ENCODE measurements around the gene DLGAP1. TPM values are rescaled to one million over a fixed set of nuclear protein-coding genes. Genes with fewer than 3 reads are reported as not detected.

The DLGAP1 gene
- total and polyA plus RNA-seq, 4 donors, result 0.06 to 1.2 (median 0.17) TPM; not detected in 1

- Histone ChIP-seq H3K9me3 (ENCODE audit: control insufficient read depth in 4 of 4, low read length in 3 of 4) (no peaks in the 10 kb centered on the region), H3K36me3 (ENCODE audit: control insufficient read depth in 4 of 4, insufficient read depth in 3 of 4, low read depth in 1 of 4, low read length in 3 of 4) (no peaks in the 10 kb centered on the region), H3K4me3 (ENCODE audit: low read depth in 1 of 3, low read length in 3 of 3) (no peak overlapping the region), H3K27ac (ENCODE audit: low read depth in 1 of 2, low read length in 2 of 2) (no peak overlapping the region), H3K27me3 (ENCODE audit: control insufficient read depth in 4 of 4, insufficient read depth in 4 of 4, low read length in 3 of 4) (no peaks in the 10 kb centered on the region), H3K4me1 (ENCODE audit: control insufficient read depth in 4 of 4, insufficient read depth in 4 of 4, low read length in 3 of 4) (no peaks in the 10 kb centered on the region), H3K9ac (ENCODE audit: low read depth in 1 of 2, low read length in 2 of 2) (no peak overlapping the region)
- TF ChIP-seq EGR1 (IDR thresholded peaks at IDR 0.05; ENCODE audit: low read depth in 2 of 2) (no peak), GABPA (IDR thresholded peaks at IDR 0.05 in 1 of 2, conservative IDR thresholded peaks at IDR 0.05 in 1 of 2) (no peak), TAF1 (conservative IDR thresholded peaks at IDR 0.05) (no peak), ZBTB33 (IDR thresholded peaks at IDR 0.05) (no peak), NR2F2 (IDR thresholded peaks at IDR 0.05) (no peak), JUND (IDR thresholded peaks at IDR 0.05) (no peak)
- 84% methylated on average over 5 of the region's 5 CpGs for WGBS
- DNase-seq (ENCODE audit: low spot score), result no peak
Measured at GRCh38 chr18:4203568-4204437, 251.3 kb downstream of the DLGAP1 start.

- Histone ChIP-seq H3K4me1 (ENCODE audit: control insufficient read depth in 4 of 4, insufficient read depth in 4 of 4, low read length in 3 of 4) (no peaks in the 10 kb centered on the region), H3K36me3 (ENCODE audit: control insufficient read depth in 4 of 4, insufficient read depth in 3 of 4, low read depth in 1 of 4, low read length in 3 of 4) (no peaks in the 10 kb centered on the region), H3K27me3 (ENCODE audit: control insufficient read depth in 4 of 4, insufficient read depth in 4 of 4, low read length in 3 of 4) (no peaks in the 10 kb centered on the region), H3K9me3 (ENCODE audit: control insufficient read depth in 4 of 4, low read length in 3 of 4) (no peaks in the 10 kb centered on the region), H3K27ac (ENCODE audit: low read depth in 1 of 2, low read length in 2 of 2) (no peak overlapping the region), H3K9ac (ENCODE audit: low read depth in 1 of 2, low read length in 2 of 2) (no peak overlapping the region), H3K4me3 (ENCODE audit: low read depth in 1 of 3, low read length in 3 of 3) (no peak overlapping the region)
- no peak for DNase-seq (ENCODE audit: low spot score)
- TF ChIP-seq FOXA2 (IDR thresholded peaks at IDR 0.05), result no peak
- no peak for TF ChIP-seq MAX (IDR thresholded peaks at IDR 0.05)
- no peak for TF ChIP-seq TAF1 (conservative IDR thresholded peaks at IDR 0.05)
- TF ChIP-seq HNF4A (conservative IDR thresholded peaks at IDR 0.05), result no peak
- TF ChIP-seq RAD21 (IDR thresholded peaks at IDR 0.05), result no peak
- no peak for TF ChIP-seq ATF3 (IDR thresholded peaks at IDR 0.05)
- TF ChIP-seq JUND (IDR thresholded peaks at IDR 0.05), result no peak
- no peak for TF ChIP-seq EGR1 (IDR thresholded peaks at IDR 0.05; ENCODE audit: low read depth in 2 of 2)
Measured at GRCh38 chr18:4200399-4200798, 254.7 kb downstream of the DLGAP1 start.

GRCh38 chr18:4198956-4199355 lies 256.2 kb downstream of the DLGAP1 start:
- Histone ChIP-seq H3K27me3 (ENCODE audit: control insufficient read depth in 4 of 4, insufficient read depth in 4 of 4, low read length in 3 of 4) (no peaks in the 10 kb centered on the region), H3K36me3 (ENCODE audit: control insufficient read depth in 4 of 4, insufficient read depth in 3 of 4, low read depth in 1 of 4, low read length in 3 of 4) (no peaks in the 10 kb centered on the region), H3K9ac (ENCODE audit: low read depth in 1 of 2, low read length in 2 of 2) (no peak overlapping the region), H3K4me1 (ENCODE audit: control insufficient read depth in 4 of 4, insufficient read depth in 4 of 4, low read length in 3 of 4) (no peaks in the 10 kb centered on the region), H3K9me3 (ENCODE audit: control insufficient read depth in 4 of 4, low read length in 3 of 4) (no peaks in the 10 kb centered on the region), H3K27ac (ENCODE audit: low read depth in 1 of 2, low read length in 2 of 2) (no peak overlapping the region), H3K4me3 (ENCODE audit: low read depth in 1 of 3, low read length in 3 of 3) (no peak overlapping the region)
- WGBS, result 83% methylated on average over 5 of the region's 5 CpGs
- DNase-seq (ENCODE audit: low spot score), result no peak
- TF ChIP-seq RXRA (IDR thresholded peaks at IDR 0.05) (no peak), FOXA1 (IDR thresholded peaks at IDR 0.05) (no peak), GABPA (IDR thresholded peaks at IDR 0.05 in 1 of 2, conservative IDR thresholded peaks at IDR 0.05 in 1 of 2) (no peak), MAX (IDR thresholded peaks at IDR 0.05) (no peak), HNF4A (conservative IDR thresholded peaks at IDR 0.05) (no peak), JUND (IDR thresholded peaks at IDR 0.05) (no peak), FOXA2 (IDR thresholded peaks at IDR 0.05) (no peak), ZBTB33 (IDR thresholded peaks at IDR 0.05) (no peak), REST (IDR thresholded peaks at IDR 0.05) (no peak), HNF4G (IDR thresholded peaks at IDR 0.05) (no peak), TAF1 (conservative IDR thresholded peaks at IDR 0.05) (no peak), SP1 (IDR thresholded peaks at IDR 0.05) (no peak), EGR1 (IDR thresholded peaks at IDR 0.05; ENCODE audit: low read depth in 2 of 2) (no peak), NR2F2 (IDR thresholded peaks at IDR 0.05) (no peak), RAD21 (IDR thresholded peaks at IDR 0.05) (no peak), ATF3 (IDR thresholded peaks at IDR 0.05) (no peak)

All from liver (tissue), 9 donors.